GM20000 (cell line): ENCODE results near the gene RGL1.
A peak's percentile ranks its signal among the peaks of the same experiment; 100 is the strongest.

Experiments used
- DNase-seq: peaks from one replicate; pipeline ENCODE4 v3.0.0; 2012; ENCODE audit warnings: low spot score
- TF ChIP-seq, protein P1 (sequence below): IDR thresholded peaks from 2 replicates; pipeline ENCODE4 v1.5.1; 2012; ENCODE audit warnings: mild to moderate bottlenecking, control low read depth; ENCODE audit errors: extremely low read depth, missing control alignments

RGL1 gene

DNA sequence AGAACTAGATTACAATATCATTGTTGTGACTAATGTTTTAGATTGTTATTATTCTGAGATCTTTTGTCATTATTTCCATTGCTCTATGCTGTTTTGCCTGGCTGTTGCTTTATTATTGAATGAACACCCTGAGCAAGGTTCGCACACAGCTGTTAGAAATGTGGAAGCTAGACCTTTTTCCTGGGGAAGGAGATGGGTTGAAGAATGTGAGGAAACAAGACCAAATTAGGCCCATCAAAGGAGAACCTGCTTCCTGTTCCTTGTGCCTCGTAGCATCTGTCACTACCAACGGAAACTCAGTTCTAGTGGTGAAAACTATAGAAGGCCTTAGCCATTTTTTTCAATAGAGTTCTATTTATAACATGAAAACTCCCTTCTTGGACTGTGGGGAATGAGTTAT is 68.7 kb downstream of the RGL1 start:
- TF ChIP-seq, protein P1, sequence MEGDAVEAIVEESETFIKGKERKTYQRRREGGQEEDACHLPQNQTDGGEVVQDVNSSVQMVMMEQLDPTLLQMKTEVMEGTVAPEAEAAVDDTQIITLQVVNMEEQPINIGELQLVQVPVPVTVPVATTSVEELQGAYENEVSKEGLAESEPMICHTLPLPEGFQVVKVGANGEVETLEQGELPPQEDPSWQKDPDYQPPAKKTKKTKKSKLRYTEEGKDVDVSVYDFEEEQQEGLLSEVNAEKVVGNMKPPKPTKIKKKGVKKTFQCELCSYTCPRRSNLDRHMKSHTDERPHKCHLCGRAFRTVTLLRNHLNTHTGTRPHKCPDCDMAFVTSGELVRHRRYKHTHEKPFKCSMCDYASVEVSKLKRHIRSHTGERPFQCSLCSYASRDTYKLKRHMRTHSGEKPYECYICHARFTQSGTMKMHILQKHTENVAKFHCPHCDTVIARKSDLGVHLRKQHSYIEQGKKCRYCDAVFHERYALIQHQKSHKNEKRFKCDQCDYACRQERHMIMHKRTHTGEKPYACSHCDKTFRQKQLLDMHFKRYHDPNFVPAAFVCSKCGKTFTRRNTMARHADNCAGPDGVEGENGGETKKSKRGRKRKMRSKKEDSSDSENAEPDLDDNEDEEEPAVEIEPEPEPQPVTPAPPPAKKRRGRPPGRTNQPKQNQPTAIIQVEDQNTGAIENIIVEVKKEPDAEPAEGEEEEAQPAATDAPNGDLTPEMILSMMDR: no peak
- peak; percentile 16 for DNase-seq

DNA sequence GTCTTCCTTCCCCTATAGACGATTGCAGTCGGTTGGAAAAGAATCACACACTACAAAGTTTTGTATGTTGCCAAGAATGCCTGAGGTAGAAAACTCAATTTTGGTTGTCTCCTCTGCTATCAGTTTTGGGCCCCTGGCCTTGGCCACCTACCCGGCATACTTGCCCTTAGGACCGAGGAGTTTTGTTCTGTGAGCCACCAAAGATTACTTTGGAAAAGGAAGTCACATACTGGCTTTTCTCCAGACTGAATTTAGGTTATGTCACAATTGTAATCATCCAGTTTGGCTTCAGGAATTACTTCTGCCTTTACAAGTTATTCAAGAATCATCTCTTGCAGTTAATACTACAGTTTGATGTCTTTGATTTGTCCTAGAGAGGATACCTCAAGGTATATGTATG is 71.4 kb downstream of the RGL1 start:
- DNase-seq: no peak
- TF ChIP-seq, protein P1: no peak

DNA sequence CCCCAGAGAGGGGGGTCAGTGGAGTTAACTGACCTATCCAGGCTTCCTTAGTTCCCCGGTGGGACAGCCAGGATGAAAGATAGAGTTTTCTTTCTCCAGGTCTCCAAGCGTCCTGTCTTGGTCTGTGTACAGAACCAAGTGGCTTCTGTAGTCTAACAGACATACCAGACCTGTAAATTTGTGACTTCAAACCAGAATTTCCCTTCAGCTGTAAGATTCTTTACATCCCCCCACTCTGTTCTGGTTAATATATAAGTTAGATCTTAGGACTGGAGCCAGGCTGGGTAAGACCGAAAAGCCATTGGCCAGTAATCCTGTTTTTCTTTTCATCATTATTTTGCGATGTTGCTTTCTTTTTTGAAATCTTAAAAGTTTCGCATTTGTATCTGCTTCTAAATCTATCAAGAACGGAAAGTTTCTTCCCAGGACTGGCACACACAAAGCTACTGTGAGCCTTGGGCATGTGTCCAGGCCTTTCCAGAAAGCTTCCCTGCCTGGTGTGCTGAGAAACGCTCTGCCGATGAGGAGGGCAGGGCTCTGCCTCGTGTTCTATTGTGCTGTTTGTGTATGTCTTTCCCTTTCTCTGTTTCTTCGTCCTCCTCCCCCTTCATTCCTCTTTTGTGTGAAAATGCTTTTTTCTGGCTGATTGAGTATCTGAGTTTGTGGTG is 72.3 kb downstream of the RGL1 start:
- DNase-seq: no peak
- TF ChIP-seq, protein P1: no peak

DNA sequence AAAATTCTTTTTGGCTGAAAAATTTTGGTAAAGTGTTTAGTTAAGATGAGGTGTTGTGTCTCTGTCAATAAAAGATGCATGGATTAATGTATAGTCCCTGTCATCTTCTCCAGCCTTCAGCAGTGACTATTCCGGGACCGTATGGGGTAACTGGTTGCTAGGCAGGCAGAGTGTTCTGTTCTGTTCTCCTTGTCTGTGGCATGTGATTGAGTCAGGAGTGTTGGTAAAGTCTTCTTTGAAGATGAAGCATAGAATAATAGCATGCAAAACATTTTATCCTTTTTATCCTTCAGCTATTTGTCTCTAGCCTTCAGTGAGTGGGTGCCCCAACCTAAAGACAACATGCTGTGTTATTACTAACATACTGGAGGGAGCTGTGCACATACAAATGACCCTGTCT is 74.6 kb downstream of the RGL1 start:
- DNase-seq: no peak
- TF ChIP-seq, protein P1: no peak

DNA sequence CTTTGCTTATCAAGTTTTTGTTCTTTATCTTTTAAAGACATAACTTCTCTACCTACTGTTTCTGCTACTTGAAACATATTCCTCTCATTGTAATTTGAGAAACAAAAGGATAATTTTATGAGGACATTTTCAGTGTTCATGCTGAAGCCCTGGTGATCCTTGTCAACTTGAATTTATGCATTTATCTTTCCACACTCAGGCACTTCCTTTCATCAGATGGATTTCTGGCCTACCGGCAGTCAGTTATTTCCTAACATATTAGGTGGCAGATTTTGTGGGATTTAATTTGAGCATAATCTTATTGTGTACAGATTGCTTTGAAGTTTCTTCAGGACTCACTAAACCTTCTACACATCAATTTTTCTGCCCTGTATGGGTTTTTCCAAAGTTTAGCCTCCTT is 75.0 kb downstream of the RGL1 start:
- TF ChIP-seq, protein P1: no peak
- no peak for DNase-seq

DNA sequence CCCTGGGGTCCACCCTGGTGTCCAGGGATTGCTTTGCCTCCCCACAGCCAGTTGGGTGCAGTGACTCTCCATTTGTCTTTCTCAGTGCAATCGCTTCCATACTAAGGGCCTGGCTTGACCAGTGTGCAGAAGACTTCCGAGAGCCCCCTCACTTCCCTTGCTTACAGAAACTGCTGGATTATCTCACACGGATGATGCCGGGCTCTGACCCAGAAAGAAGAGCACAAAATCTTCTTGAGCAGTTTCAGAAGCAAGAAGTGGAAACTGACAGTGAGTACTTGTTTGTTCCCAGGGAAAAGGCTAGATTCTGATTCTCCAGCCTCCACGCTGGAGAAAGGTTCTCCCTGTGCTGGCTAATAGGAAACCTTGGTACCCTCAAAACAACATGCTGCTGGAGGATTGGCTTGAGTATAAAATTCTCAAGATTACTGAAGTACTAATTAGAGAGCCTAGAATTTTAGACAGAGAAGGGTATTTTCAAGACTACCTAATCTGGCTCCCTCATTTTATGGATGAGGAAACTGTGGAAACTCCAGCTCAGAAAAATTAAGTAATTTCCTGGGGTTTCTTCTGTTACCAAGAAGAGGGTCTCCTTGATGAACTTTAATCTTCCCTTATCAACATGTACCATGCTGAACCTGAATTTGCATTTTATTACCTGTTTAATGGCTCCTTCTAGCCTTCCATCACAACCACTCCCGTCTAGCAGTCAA is 75.8 kb downstream of the RGL1 start:
- TF ChIP-seq, protein P1: no peak
- DNase-seq: no peak

DNA sequence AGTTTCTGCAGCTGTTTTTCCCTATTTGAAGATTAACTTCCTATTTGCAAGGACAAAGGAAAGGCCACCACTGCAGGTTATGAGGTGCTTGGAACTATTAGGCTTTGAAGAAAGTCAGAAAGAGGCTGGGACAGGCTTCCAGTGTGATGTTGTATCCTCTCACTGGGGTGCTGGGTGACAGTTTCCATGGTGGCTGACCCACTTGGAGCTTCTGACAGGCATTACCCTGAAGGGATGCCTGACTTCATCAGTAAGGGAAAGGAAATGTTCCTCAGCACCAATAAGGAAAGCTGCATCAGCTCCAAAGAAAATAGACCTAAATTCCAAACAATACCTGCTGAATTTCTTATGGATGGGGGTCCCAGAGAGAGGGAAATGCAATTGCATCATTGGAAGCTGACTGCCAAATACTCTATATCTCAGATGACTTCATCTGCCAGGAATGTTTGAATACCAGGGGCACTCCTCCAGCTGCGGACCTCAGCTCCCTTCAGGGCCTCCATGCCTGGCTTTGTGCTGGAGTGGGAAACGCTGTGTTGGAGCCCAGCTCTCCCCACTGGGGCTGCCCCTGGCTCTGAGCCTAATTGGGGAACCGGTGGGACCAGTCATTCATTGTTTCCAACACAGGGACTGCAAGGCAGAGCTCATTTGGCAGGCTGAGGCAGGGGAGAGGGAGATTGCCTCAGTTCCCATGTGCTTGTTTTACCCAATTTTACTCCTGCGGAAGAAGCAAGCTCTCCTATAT is 76.6 kb downstream of the RGL1 start:
- no peak for DNase-seq
- TF ChIP-seq, protein P1: no peak
